ENCODE results near the gene YPEL3. TPM values are rescaled to one million over a fixed set of nuclear protein-coding genes. Genes with fewer than 3 reads are reported as not detected.

YPEL3 gene
- total RNA-seq, 1 donor from 2014 or later = 14.2 TPM

DNA sequence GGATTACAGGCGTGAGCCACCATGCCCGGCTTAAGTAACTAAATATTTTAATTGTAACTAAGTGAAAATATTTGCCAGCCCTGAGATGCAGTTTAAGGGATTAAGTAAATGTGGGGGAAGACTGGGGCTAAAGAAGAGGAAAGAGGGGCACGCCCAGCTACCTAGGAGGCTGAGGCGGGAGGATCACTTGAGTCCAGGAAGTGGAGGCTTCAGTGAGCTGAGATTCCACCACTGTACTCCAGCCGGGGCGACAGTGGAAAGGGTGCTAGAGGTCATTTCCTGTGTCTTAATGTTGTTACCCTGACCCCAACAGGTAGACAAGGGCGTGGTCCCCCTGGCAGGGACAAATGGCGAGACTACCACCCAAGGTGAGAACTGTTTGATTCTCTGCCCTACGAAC lies 27.7 kb downstream of the YPEL3 start:
- intact Hi-C loops (cut with micrococcal nuclease) = loop anchor here (10.0 kb wide), 1 partner anchor 286 kb away; the partner anchor contains the start of gene CD2BP2
- Mint-ChIP-seq H3K4me1 (ENCODE audit: low read depth) (peaks cover 32% of the 10 kb centered on the region), H3K4me3 (ENCODE audit: low read depth) (peak overlapping the region; percentile 70), H3K36me3 (ENCODE audit: low read depth) (peaks cover 81% of the 10 kb centered on the region), H3K27ac (peak overlapping the region; percentile 74), H3K27me3 (ENCODE audit: low read depth) (no peaks in the 10 kb centered on the region), H3K9me3 (no peaks in the 10 kb centered on the region)
- no peak for DNase-seq (ENCODE audit: low spot score)

DNA sequence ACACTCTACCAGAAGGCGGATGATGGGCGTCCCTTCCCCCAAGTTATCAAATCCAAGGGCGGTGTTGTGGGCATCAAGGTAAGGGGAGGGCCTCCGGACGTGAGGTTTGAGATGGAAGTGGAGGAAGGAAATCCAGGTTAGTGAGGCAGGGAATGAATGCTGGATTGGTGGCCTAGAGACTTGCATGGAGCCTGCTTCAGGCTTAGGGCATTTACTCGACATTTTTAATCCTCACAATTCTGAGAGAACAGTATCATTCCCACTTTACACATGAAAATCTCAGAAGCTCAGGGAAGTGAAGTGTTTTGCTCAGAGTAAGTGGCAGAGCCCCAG lies 28.5 kb downstream of the YPEL3 start:
- intact Hi-C loops (cut with micrococcal nuclease) = loop anchor here (10.0 kb wide), 1 partner anchor 287 kb away; the partner anchor contains the start of gene CD2BP2
- Mint-ChIP-seq H3K9me3 (no peaks in the 10 kb centered on the region), H3K27ac (peak overlapping the region; percentile 79), H3K4me3 (ENCODE audit: low read depth) (peak overlapping the region; percentile 100), H3K36me3 (ENCODE audit: low read depth) (peaks cover 81% of the 10 kb centered on the region), H3K4me1 (ENCODE audit: low read depth) (peaks cover 33% of the 10 kb centered on the region), H3K27me3 (ENCODE audit: low read depth) (no peaks in the 10 kb centered on the region)
- no peak for DNase-seq (ENCODE audit: low spot score)

DNA sequence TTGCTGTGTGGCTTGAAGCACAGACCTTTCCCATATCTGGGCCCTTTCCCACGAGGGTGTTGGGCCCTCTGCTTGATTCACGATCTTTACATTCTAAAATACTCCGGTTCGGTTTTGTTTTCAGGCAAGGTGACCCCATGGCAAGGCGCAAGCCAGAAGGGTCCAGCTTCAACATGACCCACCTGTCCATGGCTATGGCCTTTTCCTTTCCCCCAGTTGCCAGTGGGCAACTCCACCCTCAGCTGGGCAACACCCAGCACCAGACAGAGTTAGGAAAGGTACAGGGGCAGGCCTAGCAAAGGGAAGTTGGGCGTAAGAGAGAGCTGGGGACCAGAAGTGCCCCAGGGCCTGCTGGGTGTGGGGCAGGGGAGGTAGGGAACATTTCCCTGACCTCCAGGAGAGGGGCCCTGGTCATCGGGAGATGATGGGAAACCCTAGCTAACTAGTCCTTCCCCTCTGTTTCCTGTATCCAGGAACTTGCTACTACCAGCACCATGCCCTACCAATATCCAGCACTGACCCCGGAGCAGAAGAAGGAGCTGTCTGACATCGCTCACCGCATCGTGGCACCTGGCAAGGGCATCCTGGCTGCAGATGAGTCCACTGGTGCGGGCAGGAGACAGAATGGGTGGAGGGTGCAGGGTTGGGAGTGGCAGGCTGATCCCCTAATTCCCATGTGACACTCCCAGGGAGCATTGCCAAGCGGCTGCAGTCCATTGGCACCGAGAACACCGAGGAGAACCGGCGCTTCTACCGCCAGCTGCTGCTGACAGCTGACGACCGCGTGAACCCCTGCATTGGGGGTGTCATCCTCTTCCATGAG lies 29.0 kb downstream of the YPEL3 start:
- H3K4me3 Mint-ChIP-seq (ENCODE audit: low read depth) = peak overlapping the region; percentile 100
- H3K36me3 Mint-ChIP-seq (ENCODE audit: low read depth) = peaks cover 76% of the 10 kb centered on the region

DNA sequence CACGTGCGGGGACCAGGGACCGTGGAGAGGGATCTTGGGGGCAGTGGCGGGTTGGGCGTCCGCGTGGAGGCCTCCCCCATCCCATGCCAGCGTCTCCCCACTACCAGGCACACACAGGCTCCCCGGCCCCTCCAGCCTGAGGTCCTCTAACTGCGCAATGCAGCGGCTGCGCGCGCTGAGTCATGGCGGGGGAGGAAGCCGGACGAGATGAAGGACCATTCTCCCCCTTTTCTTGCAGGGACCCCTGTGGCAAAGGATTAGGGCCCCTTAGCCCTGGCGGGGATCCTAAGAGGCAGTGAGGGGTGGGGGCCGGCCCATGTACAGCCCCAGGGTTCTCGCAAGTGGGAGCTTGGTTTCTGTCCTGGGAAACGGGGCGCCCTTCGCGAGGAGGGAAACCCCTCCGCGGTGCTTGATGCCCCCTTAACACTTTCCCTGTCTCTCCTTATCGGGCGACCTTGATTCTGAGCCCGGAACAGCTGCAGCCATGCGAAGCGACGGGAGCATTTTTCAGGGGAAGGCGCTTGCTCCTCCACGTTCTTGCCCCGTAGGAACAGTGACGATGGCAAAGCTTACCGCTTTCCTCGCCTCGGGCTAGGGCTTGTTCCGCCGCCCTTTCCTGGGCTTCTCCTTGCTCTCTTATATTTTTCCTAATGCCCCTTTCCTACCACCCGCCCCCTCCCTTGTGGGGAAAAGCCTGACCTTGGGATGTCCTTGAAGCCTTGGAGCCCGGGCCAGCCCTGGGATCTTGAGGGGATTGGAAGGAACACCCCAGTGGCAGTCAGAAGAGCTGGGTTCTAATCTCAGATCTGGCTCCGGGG lies 29.9 kb downstream of the YPEL3 start:
- H3K36me3 Mint-ChIP-seq (ENCODE audit: low read depth) = peaks cover 68% of the 10 kb centered on the region
- H3K9me3 Mint-ChIP-seq = no peaks in the 10 kb centered on the region
- peak overlapping the region; percentile 100 for H3K4me3 Mint-ChIP-seq (ENCODE audit: low read depth)
- no peaks in the 10 kb centered on the region for H3K27me3 Mint-ChIP-seq (ENCODE audit: low read depth)
- H3K4me1 Mint-ChIP-seq (ENCODE audit: low read depth) = peaks cover 33% of the 10 kb centered on the region
- no peak for DNase-seq (ENCODE audit: low spot score)
- peak overlapping the region; percentile 99 for H3K27ac Mint-ChIP-seq
- intact Hi-C loops (cut with micrococcal nuclease) = loop anchor here (1.0 to 10.0 kb wide), 3 partner anchors 13 to 289 kb away; partner anchors contain the start of gene CD2BP2

More for the DNA sequence above, 29.0 kb downstream of the YPEL3 start:
- Mint-ChIP-seq H3K27ac (peak overlapping the region; percentile 79), H3K27me3 (ENCODE audit: low read depth) (no peaks in the 10 kb centered on the region), H3K9me3 (no peaks in the 10 kb centered on the region), H3K4me1 (ENCODE audit: low read depth) (peaks cover 33% of the 10 kb centered on the region)
- intact Hi-C loops (cut with micrococcal nuclease) = loop anchor here (10.0 kb wide), 1 partner anchor 288 kb away; the partner anchor contains the start of gene CD2BP2
- no peak for DNase-seq (ENCODE audit: low spot score)

DNA sequence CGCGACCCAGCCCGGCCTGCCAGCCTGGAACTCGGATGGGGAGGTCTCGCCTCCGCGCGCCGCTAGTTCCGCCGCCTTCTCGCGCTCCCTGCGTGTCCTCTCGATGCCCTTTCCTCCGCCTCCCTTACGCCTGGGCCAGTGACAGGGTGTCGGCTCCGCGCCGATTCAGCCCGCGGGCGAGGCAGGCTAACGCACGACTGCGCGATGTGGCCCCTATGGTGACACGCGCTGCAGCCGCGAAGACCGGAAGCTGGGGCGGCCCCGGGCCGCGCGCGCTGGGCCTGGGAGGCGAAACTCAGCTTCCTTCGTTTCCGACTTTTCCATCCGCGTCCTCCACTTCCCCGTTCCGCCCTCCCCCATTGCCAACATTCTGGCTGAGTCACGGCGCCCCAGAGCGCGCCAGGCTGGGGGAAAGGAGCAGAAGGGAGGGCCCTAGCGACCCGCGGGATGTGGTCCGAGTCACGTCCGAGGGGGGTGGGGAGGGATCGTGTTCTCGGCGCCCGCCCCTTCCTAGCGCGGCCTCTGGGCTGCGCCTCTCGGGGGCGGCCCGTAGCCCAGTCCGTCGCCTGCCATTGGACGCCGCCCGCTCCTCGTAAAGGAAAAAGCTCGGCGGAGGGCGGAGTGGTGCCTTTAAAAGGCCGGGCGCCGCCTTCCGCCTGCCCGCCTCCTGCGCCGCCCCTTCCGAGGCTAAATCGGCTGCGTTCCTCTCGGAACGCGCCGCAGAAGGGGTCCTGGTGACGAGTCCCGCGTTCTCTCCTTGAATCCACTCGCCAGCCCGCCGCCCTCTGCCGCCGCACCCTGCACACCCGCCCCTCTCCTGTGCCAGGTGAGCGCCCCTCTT lies 30.7 kb downstream of the YPEL3 start, which contains the start of gene ALDOA:
Gene ALDOA, plus strand, starts transcription at position 659 of the 841 bp plus-strand sequence. CDS start 1,138 bp downstream, outside the sequence.
- peak within 1 kb of the TSS; percentile 100 for H3K4me3 Mint-ChIP-seq (ENCODE audit: low read depth)
- intact Hi-C loops (cut with micrococcal nuclease) = loop anchor here (1.0 to 10.0 kb wide), 3 partner anchors 12 to 289 kb away; partner anchors contain the start of gene CD2BP2
- DNase-seq (ENCODE audit: low spot score) = peak; percentile 95
- H3K4me1 Mint-ChIP-seq (ENCODE audit: low read depth) = peaks cover 30% of the 10 kb centered on the region
- H3K36me3 Mint-ChIP-seq (ENCODE audit: low read depth) = peaks cover 60% of the 10 kb centered on the region
- no peaks in the 10 kb centered on the region for H3K27me3 Mint-ChIP-seq (ENCODE audit: low read depth)
- H3K9me3 Mint-ChIP-seq = no peaks in the 10 kb centered on the region
- peak within 1 kb of the TSS; percentile 99 for H3K27ac Mint-ChIP-seq

DNA sequence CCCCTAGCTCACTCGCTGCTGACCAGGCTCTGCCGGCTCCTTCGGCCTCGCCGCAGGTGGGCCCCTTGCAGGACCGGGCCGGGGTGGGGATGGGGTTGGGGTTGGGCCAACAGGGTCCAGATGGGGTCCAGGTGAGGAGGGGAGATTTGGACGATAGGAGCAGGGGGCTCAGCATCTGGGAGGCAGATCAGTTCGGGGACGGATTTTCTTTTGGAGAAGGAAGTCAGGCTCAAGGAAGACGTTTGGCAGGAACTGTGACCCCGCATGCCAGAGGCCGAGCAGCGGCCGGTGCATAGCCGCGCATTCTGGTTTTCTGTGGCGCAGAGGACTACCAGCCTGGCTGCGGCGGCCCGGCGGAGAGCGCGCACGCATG lies 31.3 kb downstream of the YPEL3 start:
- H3K4me1 Mint-ChIP-seq (ENCODE audit: low read depth) = peaks cover 26% of the 10 kb centered on the region
- peak overlapping the region; percentile 99 for H3K27ac Mint-ChIP-seq
- intact Hi-C loops (cut with micrococcal nuclease) = loop anchor here (1.0 to 10.0 kb wide), 3 partner anchors 11 to 290 kb away; partner anchors contain the start of gene CD2BP2
- H3K27me3 Mint-ChIP-seq (ENCODE audit: low read depth) = no peaks in the 10 kb centered on the region
- H3K4me3 Mint-ChIP-seq (ENCODE audit: low read depth) = peak overlapping the region; percentile 100
- H3K36me3 Mint-ChIP-seq (ENCODE audit: low read depth) = peaks cover 54% of the 10 kb centered on the region
- H3K9me3 Mint-ChIP-seq = no peaks in the 10 kb centered on the region
- no peak for DNase-seq (ENCODE audit: low spot score)

DNA sequence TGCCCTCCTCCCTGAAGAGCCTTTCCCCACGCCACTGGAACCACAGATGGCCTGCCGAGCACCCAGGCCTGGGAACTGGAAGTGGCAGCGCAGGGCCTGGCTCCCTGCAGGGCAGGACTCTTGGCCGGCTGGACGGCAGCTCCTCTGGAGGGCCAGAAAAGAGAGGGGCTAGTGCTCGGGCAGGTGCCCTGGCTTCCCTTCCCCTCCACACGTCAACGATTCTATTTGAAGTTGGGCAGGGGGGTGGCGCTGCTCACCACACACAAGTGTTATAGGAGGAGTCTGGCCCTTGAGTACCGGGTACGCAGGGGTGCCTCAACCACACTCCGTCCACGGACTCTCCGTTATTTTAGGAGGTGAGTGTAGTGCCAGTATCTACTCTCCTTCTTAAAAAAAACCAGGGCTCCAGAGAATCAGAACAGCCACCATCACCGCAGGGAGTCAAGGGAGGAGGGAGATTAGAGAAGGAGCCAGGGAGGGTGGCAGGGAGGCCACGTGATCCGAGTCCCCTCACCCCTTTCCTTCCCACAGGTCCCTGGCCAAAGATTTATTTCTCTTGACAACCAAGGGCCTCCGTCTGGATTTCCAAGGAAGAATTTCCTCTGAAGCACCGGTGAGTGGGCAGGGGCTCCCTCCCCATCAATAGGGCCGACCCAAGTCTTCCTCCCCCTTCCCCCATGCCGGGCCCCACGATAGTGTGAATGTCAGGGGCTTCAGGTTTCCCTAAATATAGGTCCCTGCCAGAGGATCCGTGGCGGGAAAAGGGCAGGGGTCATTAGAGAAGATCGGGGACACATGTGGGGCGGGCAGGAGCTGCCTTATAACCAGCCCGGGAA lies 31.9 kb downstream of the YPEL3 start:
- Mint-ChIP-seq H3K4me1 (ENCODE audit: low read depth) (peaks cover 22% of the 10 kb centered on the region), H3K4me3 (ENCODE audit: low read depth) (peak overlapping the region; percentile 100), H3K27ac (peak overlapping the region; percentile 99), H3K36me3 (ENCODE audit: low read depth) (peaks cover 47% of the 10 kb centered on the region), H3K27me3 (ENCODE audit: low read depth) (no peaks in the 10 kb centered on the region), H3K9me3 (no peaks in the 10 kb centered on the region)
- DNase-seq (ENCODE audit: low spot score) = peak; percentile 66
- intact Hi-C loops (cut with micrococcal nuclease) = loop anchor here (10.0 kb wide), 1 partner anchor 291 kb away; the partner anchor contains the start of gene CD2BP2

DNA sequence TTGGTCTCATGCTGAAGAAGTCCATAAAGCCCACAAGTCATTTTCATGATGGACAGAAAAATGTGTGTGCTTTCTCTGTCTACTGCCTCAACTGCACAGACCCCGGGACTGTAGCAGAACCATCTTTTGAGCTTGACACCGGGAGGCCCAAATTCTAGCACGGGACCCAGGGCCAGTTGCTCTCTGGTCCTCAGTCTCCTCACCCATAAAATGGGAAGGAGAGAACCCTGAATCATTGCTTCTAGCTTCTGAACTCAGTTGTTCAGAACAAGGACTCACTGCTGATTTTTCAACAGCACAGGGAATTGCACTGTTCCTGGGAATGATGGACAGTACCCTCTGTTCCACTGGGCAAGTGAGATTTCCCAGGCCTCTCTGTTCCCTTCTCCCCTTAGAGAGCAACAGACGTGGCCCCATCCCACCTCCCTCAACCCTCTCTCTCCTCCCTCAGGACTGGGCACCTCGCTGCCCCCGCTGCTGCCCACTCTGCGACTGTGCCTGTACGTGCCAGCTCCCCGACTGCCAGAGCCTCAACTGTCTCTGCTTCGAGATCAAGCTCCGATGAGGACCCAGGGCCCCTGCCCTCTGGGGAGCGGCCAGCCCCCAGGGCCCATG lies 32.6 kb downstream of the YPEL3 start:
- no peaks in the 10 kb centered on the region for H3K9me3 Mint-ChIP-seq
- H3K4me3 Mint-ChIP-seq (ENCODE audit: low read depth) = peak overlapping the region; percentile 100
- peak overlapping the region; percentile 99 for H3K27ac Mint-ChIP-seq
- peaks cover 40% of the 10 kb centered on the region for H3K36me3 Mint-ChIP-seq (ENCODE audit: low read depth)
- intact Hi-C loops (cut with micrococcal nuclease) = loop anchor here (10.0 kb wide), 1 partner anchor 291 kb away; the partner anchor contains the start of gene CD2BP2
- H3K27me3 Mint-ChIP-seq (ENCODE audit: low read depth) = no peaks in the 10 kb centered on the region
- H3K4me1 Mint-ChIP-seq (ENCODE audit: low read depth) = peaks cover 19% of the 10 kb centered on the region
- DNase-seq (ENCODE audit: low spot score) = no peak

DNA sequence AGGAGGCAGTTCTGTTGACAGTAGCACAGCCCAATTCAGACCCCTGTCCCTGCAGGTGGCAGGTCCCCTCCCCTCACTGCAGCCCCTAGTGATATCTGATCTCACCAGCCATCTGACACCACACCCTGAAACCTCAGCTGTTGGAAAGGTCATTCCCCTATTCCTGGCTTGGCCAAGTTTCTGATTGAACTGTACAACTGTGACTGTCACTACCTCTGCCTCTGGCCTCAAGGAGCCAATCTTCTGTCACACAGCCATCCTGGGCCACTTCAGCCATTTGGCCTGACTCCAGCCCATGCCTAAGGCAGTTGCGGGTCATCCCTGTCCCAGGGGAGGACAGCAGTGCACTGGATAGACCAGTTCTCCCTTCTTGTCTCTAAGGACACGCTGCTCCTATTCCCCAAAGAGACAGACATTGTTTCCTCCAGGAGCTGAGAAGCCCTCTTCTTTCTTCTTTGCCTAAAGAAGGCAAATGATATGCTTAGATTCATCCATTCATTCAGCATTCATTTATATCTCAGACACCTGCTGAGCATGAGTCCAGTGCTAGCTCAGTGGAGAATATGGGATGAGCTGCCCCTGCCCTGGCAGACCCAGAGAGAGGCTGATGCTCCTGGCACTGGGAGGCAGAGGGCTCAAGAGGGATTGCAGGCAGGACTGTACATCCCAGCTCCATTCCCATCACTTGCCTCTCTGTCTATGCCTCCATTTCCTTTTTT lies 35.0 kb downstream of the YPEL3 start:
- H3K27me3 Mint-ChIP-seq (ENCODE audit: low read depth) = no peaks in the 10 kb centered on the region
- intact Hi-C loops (cut with micrococcal nuclease) = loop anchor here (10.0 kb wide), 1 partner anchor 294 kb away; the partner anchor contains the start of gene CD2BP2
- H3K4me1 Mint-ChIP-seq (ENCODE audit: low read depth) = peaks cover 5% of the 10 kb centered on the region
- no peak overlapping the region for H3K4me3 Mint-ChIP-seq (ENCODE audit: low read depth)
- no peaks in the 10 kb centered on the region for H3K9me3 Mint-ChIP-seq
- H3K27ac Mint-ChIP-seq = no peak overlapping the region
- H3K36me3 Mint-ChIP-seq (ENCODE audit: low read depth) = peaks cover 19% of the 10 kb centered on the region
- DNase-seq (ENCODE audit: low spot score) = no peak

DNA sequence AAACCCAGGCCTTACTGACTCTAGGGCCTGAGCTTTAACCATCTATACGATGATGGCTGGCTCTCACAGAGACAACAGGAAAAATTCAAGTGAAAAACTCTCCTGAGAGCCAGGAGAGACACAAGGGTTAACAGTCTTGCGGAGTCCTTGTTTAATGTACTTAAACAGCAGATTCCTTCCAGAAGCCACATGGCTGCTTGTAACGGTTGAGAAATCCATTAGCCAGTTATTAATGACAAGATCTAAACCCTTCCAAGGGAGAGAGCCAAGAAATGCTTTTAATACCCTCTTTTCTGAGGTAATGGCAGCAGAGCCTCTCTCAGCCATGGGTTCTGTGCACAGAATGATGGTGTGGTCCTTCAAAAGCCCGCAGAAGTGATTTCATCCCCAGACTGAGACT lies 35.7 kb downstream of the YPEL3 start:
- intact Hi-C loops (cut with micrococcal nuclease) = loop anchor here (10.0 kb wide), 1 partner anchor 294 kb away; the partner anchor contains the start of gene CD2BP2
- DNase-seq (ENCODE audit: low spot score) = no peak
- Mint-ChIP-seq H3K27ac (no peak overlapping the region), H3K27me3 (ENCODE audit: low read depth) (no peaks in the 10 kb centered on the region), H3K9me3 (no peaks in the 10 kb centered on the region), H3K4me1 (ENCODE audit: low read depth) (peaks cover 7% of the 10 kb centered on the region), H3K36me3 (ENCODE audit: low read depth) (peaks cover 12% of the 10 kb centered on the region), H3K4me3 (ENCODE audit: low read depth) (no peak overlapping the region)
